HUDEP-2 (cell line): Measurements from ENCODE around the gene RPS6KA2.
"Not testable (repeated sequence)": the region's sequence is repeated elsewhere in the genome, so short reads cannot be mapped to it uniquely, and the experiment has no call there.

Experiments used
- DNase-seq, 76 experiments: peaks; one replicate each; lab custom pipeline; 2025; ENCODE audit not compliant: unreplicated experiment in 76 of 76; lab: John Stamatoyannopoulos, UW

Gene RPS6KA2

GRCh38 chr6:166539543-166539942 lies 87.5 kb downstream of the RPS6KA2 start:
- DNase-seq = no peak

GRCh38 chr6:166539011-166539385 lies 88.1 kb downstream of the RPS6KA2 start:
- not testable (repeated sequence) for DNase-seq

- DNase-seq = no peak
Measured at GRCh38 chr6:166538297-166539010, 88.6 kb downstream of the RPS6KA2 start.

- no peak for DNase-seq
Measured at GRCh38 chr6:166534658-166535406, 92.2 kb downstream of the RPS6KA2 start.

- DNase-seq = no peak
Measured at GRCh38 chr6:166533205-166533824, 93.7 kb downstream of the RPS6KA2 start.

- no peak for DNase-seq
Measured at GRCh38 chr6:166532302-166532701, 94.7 kb downstream of the RPS6KA2 start.

- no peak for DNase-seq
Measured at GRCh38 chr6:166530211-166531095, 96.6 kb downstream of the RPS6KA2 start.

- no peak for DNase-seq
Measured at GRCh38 chr6:166529586-166529985, 97.5 kb downstream of the RPS6KA2 start.

GRCh38 chr6:166529058-166529457 lies 98.0 kb downstream of the RPS6KA2 start:
- DNase-seq = not testable (repeated sequence)

GRCh38 chr6:166527849-166528248 lies 99.2 kb downstream of the RPS6KA2 start:
- DNase-seq = no peak

GRCh38 chr6:166526937-166527336 lies 100.1 kb downstream of the RPS6KA2 start:
- DNase-seq = no peak

- DNase-seq = no peak
Measured at GRCh38 chr6:166525567-166525966, 101.5 kb downstream of the RPS6KA2 start.

GRCh38 chr6:166523782-166524559 lies 103.1 kb downstream of the RPS6KA2 start:
- DNase-seq = no peak

GRCh38 chr6:166520905-166521834 lies 105.9 kb downstream of the RPS6KA2 start:
- no peak for DNase-seq

- DNase-seq = no peak
Measured at GRCh38 chr6:166516251-166516884, 110.7 kb downstream of the RPS6KA2 start.

GRCh38 chr6:166515072-166515810 lies 111.8 kb downstream of the RPS6KA2 start:
- DNase-seq = no peak

- no peak for DNase-seq
Measured at GRCh38 chr6:166514196-166514595, 112.9 kb downstream of the RPS6KA2 start.

GRCh38 chr6:166512567-166512966 lies 114.5 kb downstream of the RPS6KA2 start:
- no peak for DNase-seq
